Fibroblast of lung (primary cell): ENCODE measurements around the gene MAN2B2.

ENCODE experiments used
- CTCF ChIP-seq, 2 donors: IDR thresholded peaks in 1 of 2; conservative IDR thresholded peaks in 1 of 2; 1 replicate in 1 of 2; 2 replicates in 1 of 2; pipeline ENCODE4 v1.5.1; 2011 to 2012; ENCODE audit warnings: low read length in 2 of 2, control low read depth in 1 of 2, inconsistent platforms in 1 of 2, low read depth in 1 of 2, mild to moderate bottlenecking in 1 of 2
- EZH2 ChIP-seq: IDR thresholded peaks from 2 replicates; pipeline ENCODE4 v1.5.1; 2012; ENCODE audit warnings: low read length, control low read depth, mild to moderate bottlenecking; ENCODE audit errors: missing control alignments

DNA sequence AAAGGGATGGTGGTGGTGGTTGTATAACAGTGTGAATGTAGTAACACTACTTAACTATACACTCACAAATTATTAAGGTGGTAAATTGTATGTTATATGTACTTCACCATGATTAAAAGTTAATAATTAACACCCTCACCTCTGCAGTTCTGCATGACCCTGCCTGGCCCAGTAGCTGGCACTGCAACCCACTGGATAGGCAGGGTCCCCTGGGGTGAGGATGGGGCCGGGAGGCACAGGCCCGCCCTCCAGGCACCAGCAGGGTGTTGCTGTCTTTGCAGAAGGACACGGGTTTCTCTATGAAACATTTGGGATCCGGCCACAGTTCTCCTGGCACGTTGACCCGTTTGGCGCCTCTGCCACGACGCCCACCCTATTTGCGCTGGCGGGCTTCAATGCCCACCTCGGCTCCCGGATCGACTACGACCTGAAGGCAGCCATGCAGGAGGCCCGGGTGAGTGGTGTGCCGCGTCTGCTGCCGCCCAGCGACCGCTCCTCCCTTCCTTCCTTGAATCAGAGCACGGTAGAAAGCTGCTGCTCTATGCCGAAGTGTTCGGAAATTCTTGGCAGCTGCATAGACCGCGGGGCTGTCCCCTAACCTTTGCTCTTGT is 11.8 kb downstream of the MAN2B2 start:
- TF ChIP-seq CTCF (conservative IDR thresholded peaks at IDR 0.05 in 1 of 2, IDR thresholded peaks at IDR 0.05 in 1 of 2; ENCODE audit: low read depth in 1 of 2, low read length in 2 of 2), result no peak
- no peak for TF ChIP-seq EZH2
